Endometrial microvascular endothelial cells (primary cell): ENCODE results near the gene GCNT1. TPM values are rescaled to one million over a fixed set of nuclear protein-coding genes. Genes with fewer than 3 reads are reported as not detected.

Source experiments
- in situ Hi-C: cut with HindIII; loops from 2 replicates; pipeline ENCODE4 v1.10.0; 2017; ENCODE audit warnings: low sequenced_read_pairs, low pct_unique_long_range_greater_than_20kb; ENCODE audit errors: inconsistent ontology term
- total RNA-seq: library from RNA; depleted of rRNA; stranded (reverse); fragments of >200 nt; gene quantifications from one replicate; pipeline ENCODE4 v1.2.3, GENCODE V29; 2015; ENCODE audit errors: inconsistent ontology term

GCNT1 gene
- total RNA-seq, 1 donor from 2014 or later: 16.3 TPM

GRCh38 chr9:76438841-76439588 is 20.0 kb upstream of the GCNT1 start:
- in situ Hi-C loops: no loop called here

DNA sequence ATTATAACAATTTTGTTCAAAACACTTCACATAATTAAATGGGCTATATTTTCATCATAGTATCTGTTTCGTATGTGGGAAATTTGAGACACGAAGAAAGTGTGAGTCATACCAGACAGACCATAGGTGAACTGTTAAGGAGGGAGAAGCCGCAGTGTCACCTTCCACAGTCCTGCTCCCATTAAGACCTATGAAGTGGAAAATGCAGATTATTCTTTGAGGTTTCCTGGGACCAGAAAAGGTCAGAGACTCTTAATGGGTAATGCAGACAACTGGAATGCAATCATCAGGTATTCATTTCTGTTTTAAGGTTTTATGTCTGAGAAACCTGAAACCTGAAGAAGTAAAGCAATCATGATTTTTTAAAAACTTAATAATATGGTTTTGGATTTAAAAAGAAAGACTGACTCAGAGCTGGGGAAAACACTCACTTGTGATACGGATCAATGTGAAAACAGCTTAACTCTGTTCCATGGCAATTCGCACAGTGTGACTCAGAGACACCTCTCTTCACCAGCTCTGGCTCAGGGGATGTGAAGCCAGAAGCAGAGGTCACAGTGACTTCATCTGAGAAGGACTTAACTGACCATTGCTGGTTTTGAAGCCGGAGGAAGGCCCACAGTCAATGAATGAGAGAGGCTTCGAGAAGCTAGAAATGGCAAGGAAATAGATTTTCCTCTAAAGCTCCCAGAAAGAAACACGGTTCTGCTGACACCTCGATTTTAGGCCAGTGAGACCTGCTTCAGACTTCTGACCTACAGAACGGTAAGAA is 17.2 kb upstream of the GCNT1 start:
- in situ Hi-C loops: no loop called here

DNA sequence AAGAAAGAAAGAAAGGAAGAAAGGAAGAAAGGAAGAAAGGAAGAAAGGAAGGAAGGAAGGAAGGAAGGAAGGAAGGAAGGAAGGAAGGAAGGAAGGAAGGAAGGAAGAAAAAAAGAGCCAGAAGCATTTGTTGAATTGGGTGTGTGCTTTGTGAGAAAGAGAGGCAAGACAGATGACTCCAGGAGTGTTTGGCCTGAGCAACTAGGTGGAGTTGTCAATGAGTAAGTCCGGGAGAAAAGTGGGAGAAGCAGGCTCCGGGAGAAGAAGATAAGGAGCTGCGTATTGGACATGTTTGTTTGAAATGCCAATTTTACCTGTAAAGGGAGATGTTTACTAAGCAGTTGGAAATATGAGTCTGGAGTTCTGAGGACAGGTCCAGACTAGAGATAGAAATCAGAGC is 15.1 kb upstream of the GCNT1 start:
- in situ Hi-C loops: no loop called here

GRCh38 chr9:76444322-76444929 is 14.6 kb upstream of the GCNT1 start:
- in situ Hi-C loops: no loop called here

DNA sequence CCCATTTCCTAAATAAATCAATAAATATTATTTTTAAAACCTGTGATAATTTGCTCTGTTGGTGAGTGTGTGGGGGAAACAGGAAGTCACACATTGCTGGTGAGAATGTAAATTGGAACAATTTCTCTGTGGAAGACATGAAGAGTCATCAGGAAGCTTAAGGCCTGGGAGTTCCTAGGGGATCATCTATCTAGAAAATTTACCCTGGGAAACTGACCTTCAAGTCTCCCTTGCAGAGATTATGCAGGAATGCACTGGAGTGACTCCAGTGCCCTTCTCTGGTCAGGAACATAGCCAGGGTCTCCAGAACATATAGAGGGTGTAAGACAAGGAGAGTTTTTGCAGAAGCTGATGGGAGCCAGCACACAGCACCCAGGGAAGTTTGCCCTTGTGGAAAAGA is 13.0 kb upstream of the GCNT1 start:
- in situ Hi-C loops: no loop called here

GRCh38 chr9:76448501-76448900 is 10.5 kb upstream of the GCNT1 start:
- in situ Hi-C loops: no loop called here

DNA sequence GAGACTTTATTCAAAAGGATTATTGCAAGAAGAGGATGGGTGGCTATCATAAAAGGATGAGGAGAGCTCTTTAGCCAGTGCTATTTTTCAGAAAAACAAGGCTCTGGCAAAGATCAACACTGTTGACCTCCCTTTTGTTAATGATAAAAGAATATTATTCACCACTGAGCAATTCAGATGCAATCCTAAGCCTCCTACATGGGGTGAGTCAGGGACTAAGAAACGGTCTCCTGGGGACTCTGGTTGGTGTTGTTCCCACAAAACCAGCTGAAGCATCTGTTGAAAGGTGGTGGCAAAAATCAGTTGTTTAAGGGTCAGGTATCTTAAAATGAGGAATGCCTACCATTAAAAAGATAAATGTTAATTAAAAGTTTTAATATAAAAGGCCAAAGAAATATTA is 7.7 kb upstream of the GCNT1 start:
- in situ Hi-C loops: loop anchor here (25.0 kb wide), 1 partner anchor 261 kb away; no protein-coding TSS in a partner anchor

DNA sequence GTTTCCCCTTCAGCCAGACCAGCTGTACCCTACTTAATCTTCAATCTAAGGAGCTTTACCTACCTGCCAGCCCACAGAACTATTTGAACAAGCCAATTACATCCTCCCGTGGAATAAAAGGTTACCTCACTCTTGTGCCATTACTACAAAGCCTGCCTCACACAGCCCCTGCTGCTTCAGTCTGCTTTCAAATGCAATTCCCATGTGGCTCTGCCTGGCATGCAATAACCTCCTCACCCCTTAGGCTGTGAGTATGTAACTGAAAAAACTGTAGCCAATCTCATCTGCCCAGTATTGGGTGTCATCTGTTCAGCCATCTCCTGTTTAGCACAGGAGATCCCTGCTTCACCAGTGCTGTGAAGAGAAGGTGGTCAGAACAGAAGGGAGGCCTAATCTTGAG is 6.1 kb upstream of the GCNT1 start:
- in situ Hi-C loops: loop anchor here (25.0 kb wide), 1 partner anchor 259 kb away; no protein-coding TSS in a partner anchor

DNA sequence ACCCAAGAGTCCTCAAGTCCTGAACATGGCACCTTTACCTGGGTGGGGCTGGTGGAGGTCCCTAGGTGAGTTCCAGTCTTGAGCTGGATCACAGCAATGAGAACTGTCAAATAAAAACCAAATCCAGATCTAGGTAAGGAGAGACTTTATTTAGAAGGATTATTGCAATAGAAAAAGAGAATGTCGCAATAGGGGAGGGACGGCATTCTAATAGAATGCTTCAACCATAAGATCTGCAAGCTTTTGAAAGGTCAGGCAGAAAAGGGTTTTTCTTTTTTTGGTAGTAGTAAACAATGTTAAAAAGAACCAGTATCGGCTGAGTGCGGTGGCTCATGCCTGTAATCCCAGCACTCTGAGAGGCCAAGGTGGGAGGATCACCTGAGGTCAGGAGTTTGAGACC is 5.2 kb upstream of the GCNT1 start:
- in situ Hi-C loops: loop anchor here (25.0 kb wide), 1 partner anchor 259 kb away; no protein-coding TSS in a partner anchor

GRCh38 chr9:76454311-76454710 is 4.7 kb upstream of the GCNT1 start:
- in situ Hi-C loops: loop anchor here (25.0 kb wide), 1 partner anchor 258 kb away; no protein-coding TSS in a partner anchor

GRCh38 chr9:76456202-76456926 is 2.6 kb upstream of the GCNT1 start:
- in situ Hi-C loops: loop anchor here (25.0 kb wide), 1 partner anchor 256 kb away; no protein-coding TSS in a partner anchor

- in situ Hi-C loops: loop anchor here (25.0 kb wide), 1 partner anchor 252 kb away; no protein-coding TSS in a partner anchor
Measured at GRCh38 chr9:76459694-76460635, 983 bp downstream of the GCNT1 start.

GRCh38 chr9:76462126-76462525 is 3.1 kb downstream of the GCNT1 start:
- in situ Hi-C loops: loop anchor here (25.0 kb wide), 1 partner anchor 250 kb away; no protein-coding TSS in a partner anchor

- in situ Hi-C loops: loop anchor here (25.0 kb wide), 1 partner anchor 249 kb away; no protein-coding TSS in a partner anchor
Measured at GRCh38 chr9:76463211-76463610, 4.2 kb downstream of the GCNT1 start.

GRCh38 chr9:76464706-76465105 is 5.7 kb downstream of the GCNT1 start:
- in situ Hi-C loops: loop anchor here (25.0 kb wide), 1 partner anchor 248 kb away; no protein-coding TSS in a partner anchor

- in situ Hi-C loops: loop anchor here (25.0 kb wide), 1 partner anchor 247 kb away; no protein-coding TSS in a partner anchor
Measured at GRCh38 chr9:76465442-76466298, 6.7 kb downstream of the GCNT1 start.

DNA sequence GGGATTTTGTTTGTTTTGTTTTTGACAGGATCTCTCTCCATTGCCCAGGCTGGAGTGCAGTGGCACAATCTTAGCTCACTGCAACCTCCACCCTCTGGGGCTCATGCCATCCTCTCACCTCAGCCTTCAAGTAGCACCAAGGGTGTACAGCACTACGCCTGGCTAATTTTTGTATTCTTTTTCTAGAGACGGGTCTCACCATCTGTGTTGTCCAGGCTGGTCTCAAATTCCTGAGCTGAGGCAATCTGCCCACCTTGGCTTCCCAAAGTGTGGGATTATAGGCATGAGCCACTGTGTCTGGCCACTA is 7.3 kb downstream of the GCNT1 start:
- in situ Hi-C loops: loop anchor here (25.0 kb wide), 1 partner anchor 246 kb away; no protein-coding TSS in a partner anchor
